ENCODE results near the gene TMEM87B.
"Not testable (repeated sequence)": the region's sequence is repeated elsewhere in the genome, so short reads cannot be mapped to it uniquely, and the experiment has no call there.

The TMEM87B gene

GRCh38 chr2:112075490-112076260 lies 20.6 kb downstream of the TMEM87B start:
- DNase-seq: peak in 1 of 2 experiments; percentile 6

GRCh38 chr2:112077814-112078213 lies 22.7 kb downstream of the TMEM87B start:
- no peak for DNase-seq

GRCh38 chr2:112081262-112081661 lies 26.2 kb downstream of the TMEM87B start:
- DNase-seq: no peak

GRCh38 chr2:112084689-112085374 lies 29.8 kb downstream of the TMEM87B start:
- no peak for DNase-seq

- DNase-seq: no peak
Observed at GRCh38 chr2:112085375-112085730, 30.3 kb downstream of the TMEM87B start.

GRCh38 chr2:112085916-112086669 lies 31.0 kb downstream of the TMEM87B start:
- no peak for DNase-seq

GRCh38 chr2:112087346-112088020 lies 32.4 kb downstream of the TMEM87B start:
- no peak for DNase-seq

- no peak for DNase-seq
Observed at GRCh38 chr2:112089375-112089774, 34.3 kb downstream of the TMEM87B start.

GRCh38 chr2:112092286-112093041 lies 37.4 kb downstream of the TMEM87B start:
- DNase-seq: no peak

- DNase-seq: no peak
Observed at GRCh38 chr2:112093216-112093615, 38.1 kb downstream of the TMEM87B start.

- DNase-seq: no peak
Observed at GRCh38 chr2:112095681-112096080, 40.6 kb downstream of the TMEM87B start.

GRCh38 chr2:112096098-112096497 lies 41.0 kb downstream of the TMEM87B start:
- DNase-seq: no peak

GRCh38 chr2:112108178-112108832 lies 53.2 kb downstream of the TMEM87B start:
- DNase-seq: no peak

- no peak for DNase-seq
Observed at GRCh38 chr2:112109278-112109677, 54.2 kb downstream of the TMEM87B start.

GRCh38 chr2:112110966-112111365 lies 55.9 kb downstream of the TMEM87B start:
- no peak for DNase-seq

GRCh38 chr2:112113354-112113753 lies 58.3 kb downstream of the TMEM87B start:
- not testable (repeated sequence) for DNase-seq

GRCh38 chr2:112118148-112118547 lies 63.1 kb downstream of the TMEM87B start:
- no peak for DNase-seq

GRCh38 chr2:112121682-112122254 lies 66.7 kb downstream of the TMEM87B start:
- DNase-seq: peak; percentile 67 to 83

- no peak for DNase-seq
Observed at GRCh38 chr2:112129060-112129459, 74.0 kb downstream of the TMEM87B start.

GRCh38 chr2:112133344-112133743 lies 78.3 kb downstream of the TMEM87B start:
- DNase-seq: no peak

GRCh38 chr2:112134120-112134519 lies 79.1 kb downstream of the TMEM87B start:
- no peak for DNase-seq
